ENCODE measurements around the gene CHPF2.

The CHPF2 gene

DNA sequence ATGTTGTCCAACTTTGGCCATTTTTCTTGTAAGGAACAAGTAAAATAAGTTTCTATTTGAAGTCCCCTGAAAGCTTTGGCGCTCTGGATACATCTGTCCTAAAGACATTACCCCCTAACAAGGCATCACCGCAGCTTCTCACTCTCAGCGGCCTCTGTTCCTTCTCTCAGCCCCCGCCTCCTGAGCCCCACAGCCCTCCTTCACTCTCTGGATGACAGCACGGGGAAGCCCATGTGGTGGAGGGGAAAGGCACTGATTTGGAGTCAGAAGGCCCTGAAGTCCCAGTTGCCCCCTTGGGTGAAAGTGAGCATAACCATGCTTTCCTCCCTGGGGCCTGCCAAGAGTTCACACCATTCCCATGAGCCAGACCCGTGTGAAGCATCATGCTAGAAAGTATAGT lies 26.6 kb upstream of the CHPF2 start:
- no peak for DNase-seq

DNA sequence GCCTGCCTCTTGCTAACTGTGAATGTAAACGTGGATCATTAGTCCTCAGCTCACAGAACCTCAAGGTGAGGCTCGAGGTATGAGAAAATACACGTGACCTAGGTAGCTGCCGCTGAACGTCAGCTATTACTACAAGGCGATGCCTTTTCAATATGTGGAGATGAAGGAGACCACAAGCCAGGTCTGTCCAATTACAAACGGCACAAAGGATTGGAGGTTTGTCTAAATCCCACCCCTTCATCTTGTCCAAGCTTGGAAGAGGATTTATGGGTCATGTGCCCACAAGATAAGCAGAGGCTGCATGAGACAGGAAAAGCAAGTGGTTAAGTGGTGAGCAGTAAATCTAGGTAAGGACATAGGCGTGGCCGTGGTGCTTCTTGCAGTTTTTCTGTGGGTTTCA lies 25.4 kb upstream of the CHPF2 start:
- DNase-seq: peak; percentile 16 to 74

DNA sequence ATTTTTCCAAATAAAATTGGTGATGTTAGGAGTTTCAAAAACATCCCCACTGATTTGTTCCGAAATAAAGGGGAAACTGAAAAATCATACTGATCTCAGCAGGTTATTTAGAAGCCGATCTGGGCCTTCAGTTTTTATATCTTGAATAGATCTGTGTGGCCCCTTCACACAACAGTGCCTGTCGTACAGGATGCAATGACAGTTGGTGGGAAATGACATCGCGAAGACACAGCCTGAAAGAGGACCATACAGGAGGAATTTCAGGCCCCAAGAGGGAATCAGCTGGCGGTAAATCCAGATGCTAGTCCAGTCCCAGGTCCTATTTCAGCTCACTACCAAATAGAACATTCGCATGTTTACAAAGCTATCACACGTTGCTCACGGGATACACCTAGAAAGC lies 25.0 kb upstream of the CHPF2 start:
- DNase-seq: no peak

DNA sequence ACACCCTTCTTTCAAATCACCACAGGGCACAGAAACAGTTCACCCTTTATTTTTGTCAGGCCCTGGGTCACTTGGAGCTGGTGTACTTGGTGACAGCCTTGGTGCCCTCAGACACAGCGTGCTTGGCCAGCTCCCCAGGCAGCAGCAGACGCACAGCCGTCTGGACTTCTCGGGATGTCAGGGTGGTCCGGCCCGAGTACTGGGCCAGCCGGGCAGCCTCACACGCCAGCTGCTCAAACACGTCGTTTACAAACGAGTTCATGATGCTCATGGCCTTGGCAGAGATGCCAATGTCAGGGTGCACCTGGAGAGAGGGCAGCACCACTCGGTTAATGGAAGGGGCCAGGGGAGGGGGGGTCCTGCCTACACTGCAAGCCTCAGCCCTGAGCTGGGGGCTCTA lies 24.5 kb upstream of the CHPF2 start:
- DNase-seq: no peak

- DNase-seq: no peak
Measured at GRCh38 chr7:151208253-151208862, 23.9 kb upstream of the CHPF2 start.

DNA sequence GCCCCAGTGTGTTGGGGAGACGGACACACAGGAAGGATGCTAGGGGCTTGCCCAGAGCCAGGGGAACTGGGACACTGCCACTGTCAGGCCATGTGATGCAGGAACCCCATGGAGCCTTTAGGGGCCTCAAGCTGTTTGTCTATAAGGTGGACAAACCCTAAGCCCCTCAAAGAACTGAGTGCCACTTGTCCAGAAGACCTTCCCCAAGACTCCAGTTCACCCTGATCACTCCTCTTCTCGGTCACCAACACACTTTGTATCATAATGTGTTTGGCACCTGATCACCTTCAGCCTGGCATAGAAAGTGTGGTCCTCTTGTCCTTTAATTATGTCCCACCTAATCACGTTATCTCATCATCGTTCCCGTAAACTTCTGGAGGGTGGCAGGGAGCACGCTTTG lies 22.7 kb upstream of the CHPF2 start:
- no peak for DNase-seq

DNA sequence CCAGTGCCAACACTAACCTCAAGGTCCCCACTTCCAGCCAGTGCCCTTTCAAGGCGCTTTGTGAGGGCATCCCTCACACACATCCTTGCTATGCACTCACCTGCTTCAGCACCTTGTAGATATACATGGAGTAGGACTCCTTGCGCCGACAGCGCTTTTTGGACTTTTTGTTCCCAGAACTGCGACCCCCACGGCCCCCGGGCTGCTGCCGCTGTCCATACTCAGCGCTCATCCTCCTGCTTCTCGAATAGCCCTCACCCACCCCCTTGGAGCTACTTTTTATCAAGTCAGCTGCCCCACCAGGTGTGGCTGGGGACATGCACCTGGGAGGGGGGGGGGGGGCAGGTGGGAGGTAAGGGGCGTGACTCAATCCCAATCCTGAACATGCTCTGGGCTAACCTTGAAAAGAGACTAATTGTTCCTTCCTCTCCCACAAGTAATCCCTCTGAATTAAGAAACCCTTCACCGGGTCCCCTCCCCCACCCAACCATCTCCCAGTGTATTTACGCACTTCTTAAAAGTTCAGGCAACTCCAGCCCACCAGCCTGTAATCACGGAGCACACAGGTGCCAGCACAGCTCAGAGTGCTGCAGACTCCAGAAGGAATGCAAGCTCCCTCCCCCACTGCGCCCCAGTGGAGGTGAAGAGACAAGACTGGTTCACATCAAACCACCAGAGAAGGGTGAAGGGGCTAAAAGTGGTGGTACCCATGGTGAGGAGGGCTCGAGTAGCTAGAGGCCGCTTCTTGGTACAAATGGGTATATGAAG lies 22.0 kb upstream of the CHPF2 start, which contains the start of gene H2BK1:
H2BK1 (minus strand) TSS at position 402 of the 768 bp plus-strand sequence; CDS start at position 232, 170 bp downstream.
- no peak for DNase-seq

DNA sequence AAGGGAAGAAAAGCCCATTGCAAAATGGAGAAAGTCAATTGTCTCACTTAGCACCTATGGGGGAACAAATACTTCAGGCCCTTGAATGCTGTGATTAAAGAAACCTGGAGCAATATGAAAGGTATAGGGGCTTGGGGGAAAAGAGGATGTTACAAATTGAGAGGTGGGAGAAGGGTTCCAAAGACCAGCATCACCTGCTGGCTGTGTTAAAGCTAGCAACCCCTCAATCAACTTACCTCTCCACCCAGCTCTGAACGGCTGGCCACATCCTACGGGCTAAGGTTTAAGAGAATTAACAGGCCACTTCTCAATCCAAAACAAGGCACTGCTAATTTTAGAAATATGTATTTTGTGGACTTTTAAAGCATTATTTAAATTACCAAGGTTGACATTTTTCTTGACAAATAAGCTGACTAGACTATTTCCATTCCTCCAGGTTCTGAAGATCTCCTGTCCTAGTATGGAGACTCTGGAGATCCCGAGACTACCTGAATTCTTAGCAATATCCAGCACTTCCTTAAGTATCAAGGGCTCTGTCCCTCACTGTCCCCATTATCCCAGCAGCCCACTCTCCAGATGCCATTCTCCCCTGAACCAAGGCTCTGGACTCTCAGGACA lies 21.0 kb upstream of the CHPF2 start:
- DNase-seq: no peak

GRCh38 chr7:151212626-151213025 lies 19.7 kb upstream of the CHPF2 start:
- no peak for DNase-seq

GRCh38 chr7:151213826-151214225 lies 18.5 kb upstream of the CHPF2 start:
- DNase-seq: no peak

DNA sequence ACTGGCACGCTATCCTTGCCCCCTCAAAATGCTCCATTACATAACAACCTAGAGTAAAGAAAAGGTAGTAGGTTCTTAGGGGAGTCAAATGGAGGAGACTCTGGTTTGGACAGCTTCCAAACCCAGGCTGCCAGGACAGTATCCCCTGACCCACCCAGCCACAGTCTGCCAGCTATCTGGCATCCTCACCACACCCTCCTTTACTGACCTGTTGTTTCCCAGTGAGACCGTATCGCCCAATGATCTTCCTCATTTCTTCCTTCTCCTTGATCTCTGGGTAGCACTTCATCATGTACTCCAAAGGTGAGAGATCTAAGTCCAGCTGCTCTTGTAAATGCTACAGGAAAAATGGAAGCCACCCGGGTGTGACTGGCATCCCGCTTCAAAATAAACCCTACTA lies 16.9 kb upstream of the CHPF2 start:
- no peak for DNase-seq

DNA sequence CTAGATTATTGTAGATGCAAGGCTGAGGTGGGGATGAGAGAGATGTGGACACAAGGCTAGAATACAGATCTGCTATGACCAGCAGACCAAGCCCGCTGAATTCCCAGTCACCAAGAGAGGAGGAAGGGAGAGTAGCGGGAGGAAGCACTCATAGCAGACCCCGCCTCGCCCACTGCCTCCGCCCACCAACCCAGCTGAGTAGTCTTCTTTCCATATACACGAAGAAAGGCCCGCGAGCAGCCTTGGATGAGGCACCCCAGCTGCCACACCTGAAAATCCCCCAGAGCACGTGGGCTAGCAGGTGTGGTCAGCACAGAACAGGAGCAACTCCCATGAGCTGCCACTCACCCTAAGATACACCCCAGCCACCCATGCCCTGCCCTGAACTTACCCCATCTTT lies 14.1 kb upstream of the CHPF2 start:
- no peak for DNase-seq

GRCh38 chr7:151223728-151224127 lies 8.6 kb upstream of the CHPF2 start:
- no peak for DNase-seq

DNA sequence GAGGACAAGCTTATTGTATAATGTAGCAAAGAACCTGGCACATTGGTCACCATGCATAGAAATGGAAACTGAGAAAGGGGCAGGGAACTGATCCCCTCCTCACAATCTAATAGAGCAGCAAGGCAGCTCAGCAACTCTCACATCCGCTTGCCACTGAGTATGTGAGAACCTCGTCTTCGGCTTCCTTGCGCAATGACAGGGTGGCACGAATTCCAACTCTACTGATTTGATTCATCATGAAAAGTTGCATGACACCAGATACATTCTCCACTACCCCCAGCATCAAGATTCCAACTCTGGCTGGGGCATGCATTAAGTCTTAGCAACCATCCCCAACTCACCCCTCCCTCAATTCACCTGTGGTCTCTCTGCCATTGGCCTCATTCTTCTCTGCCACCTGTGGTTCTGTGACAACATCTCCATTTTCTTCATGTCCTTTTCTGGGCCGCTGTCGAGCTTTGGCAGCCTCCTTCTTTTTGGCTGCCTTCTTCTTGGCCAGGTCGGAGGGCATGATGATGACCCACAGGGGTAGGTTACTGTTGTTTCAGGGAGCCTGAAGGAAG lies 6.3 kb upstream of the CHPF2 start:
- no peak for DNase-seq

GRCh38 chr7:151226560-151226874 lies 5.8 kb upstream of the CHPF2 start:
- DNase-seq: no peak

DNA sequence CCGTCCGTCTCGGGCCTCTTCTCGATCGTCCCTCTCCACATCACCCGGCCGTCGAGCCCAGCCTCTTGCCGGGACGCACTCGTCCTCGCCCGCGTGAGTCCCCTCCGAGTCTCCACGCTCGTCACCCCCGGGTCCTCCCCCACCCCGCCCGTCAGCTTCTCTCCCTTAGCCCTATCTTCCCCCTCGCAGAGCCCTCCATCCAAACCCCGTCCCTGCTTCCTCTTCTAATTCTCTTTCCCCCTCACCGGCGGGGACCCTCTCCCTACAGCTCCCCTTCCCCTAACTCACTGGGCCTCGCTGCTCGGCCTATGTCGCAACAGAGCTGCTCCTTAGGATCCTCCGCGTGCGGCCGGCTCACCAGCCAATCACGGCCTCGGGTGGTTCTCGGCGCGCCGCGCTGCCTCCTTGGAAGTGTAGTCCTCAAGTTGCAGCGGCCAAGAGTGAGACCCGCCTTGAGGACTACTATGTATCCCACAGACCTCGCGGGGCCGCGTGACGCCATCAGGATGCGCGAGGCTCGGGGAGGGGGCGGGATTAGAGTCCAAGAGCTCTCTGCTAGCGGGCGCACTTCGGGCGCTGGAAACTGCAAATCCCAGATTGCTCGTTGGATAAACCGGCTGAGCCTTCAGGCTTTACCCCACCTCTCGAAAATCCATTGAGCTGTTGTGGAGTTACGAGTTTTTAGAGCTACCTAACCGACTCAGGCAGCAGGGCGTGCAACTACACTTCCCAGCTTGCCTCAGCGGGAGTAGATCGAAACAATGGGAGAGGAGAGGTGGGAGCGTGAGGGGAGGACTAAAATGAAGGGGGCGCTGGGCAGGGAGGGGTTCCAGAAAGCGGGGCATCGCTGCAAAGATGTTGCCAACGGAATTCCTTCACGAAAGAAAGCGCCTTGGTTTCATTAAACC lies 5.2 kb upstream of the CHPF2 start, which contains the start of gene ABCF2:
ABCF2 (minus strand) TSS at position 331 of the 908 bp plus-strand sequence. CDS start 747 bp downstream, outside the sequence.
- DNase-seq: peak; percentile 96 to 97

DNA sequence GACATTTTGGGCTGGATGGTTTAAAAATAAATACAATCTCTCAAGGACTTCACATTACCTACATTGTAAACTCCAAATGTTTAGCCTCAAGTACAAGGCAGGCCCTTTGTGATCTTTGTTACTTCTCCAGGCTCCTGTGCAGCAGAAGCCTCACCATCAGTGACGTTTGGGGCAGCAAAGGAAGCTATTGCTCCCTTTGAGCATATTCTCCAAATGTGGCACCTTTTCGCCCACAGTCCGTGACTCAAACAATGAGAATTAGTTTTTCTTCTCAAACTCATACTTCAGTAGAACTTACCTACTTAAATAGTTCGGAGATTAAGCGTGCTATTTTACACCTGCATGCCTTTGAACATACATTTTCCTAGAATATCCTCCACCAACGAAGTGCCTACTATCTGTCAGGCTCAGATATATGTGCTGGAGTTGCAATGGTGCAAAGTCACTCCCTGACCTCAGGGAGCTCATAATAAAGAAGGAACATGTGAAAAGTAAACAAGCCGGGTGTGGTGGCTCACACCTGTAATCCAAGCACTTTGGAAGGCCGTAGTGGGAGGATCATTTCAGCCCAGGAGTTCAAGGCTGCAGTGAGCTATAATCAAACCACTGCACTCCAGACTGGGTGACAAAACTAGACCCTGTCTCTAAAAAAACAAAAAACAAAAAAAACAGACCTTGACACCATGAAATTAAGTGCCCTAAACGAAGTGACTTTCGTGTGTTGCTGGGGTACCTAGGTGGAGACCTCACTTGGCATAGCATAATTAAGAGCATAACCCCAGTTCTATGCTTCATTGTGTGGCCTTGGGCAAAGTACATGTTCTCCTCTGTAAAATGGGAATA lies 4.0 kb upstream of the CHPF2 start:
- no peak for DNase-seq

- DNase-seq: no peak
Measured at GRCh38 chr7:151229249-151229648, 3.0 kb upstream of the CHPF2 start.

DNA sequence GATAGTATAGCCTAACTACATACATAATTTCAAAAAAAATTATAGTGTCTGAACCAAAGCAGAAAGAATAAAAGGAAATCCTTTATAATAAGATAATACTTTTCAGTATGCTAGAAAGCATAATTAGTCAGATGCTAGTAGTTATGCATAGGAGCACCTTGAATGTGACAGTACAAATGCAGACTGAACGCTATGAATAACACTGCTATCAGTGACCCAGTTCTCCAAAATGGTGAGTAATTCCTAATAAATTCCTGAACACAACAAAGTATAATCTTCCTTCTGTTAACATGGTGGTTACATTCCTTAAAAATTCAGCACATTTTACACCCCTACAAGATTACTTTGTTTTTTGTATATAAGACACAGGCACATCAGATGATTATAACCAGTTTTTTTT lies 1.2 kb upstream of the CHPF2 start:
- no peak for DNase-seq

- peak; percentile 65 to 66 for DNase-seq
Measured at GRCh38 chr7:151232917-151233701, 826 bp downstream of the CHPF2 start.

DNA sequence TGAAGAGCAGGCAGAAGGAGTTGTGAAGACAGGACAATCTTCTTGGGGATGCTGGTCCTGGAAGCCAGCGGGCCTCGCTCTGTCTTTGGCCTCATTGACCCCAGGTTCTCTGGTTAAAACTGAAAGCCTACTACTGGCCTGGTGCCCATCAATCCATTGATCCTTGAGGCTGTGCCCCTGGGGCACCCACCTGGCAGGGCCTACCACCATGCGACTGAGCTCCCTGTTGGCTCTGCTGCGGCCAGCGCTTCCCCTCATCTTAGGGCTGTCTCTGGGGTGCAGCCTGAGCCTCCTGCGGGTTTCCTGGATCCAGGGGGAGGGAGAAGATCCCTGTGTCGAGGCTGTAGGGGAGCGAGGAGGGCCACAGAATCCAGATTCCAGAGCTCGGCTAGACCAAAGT lies 1.5 kb downstream of the CHPF2 start:
- DNase-seq: no peak

All from CD4-positive, alpha-beta T cell treated with Interleukin-4 for 1 hour (primary cell).